NCI-H146 treated with DMSO at 0.1 percent for 48 hours (cell line): ENCODE results near the gene OPALIN.

Experiments
- DNase-seq: peaks from one replicate; lab custom pipeline; 2025; ENCODE audit not compliant: unreplicated experiment; lab: John Stamatoyannopoulos, UW

Gene OPALIN

DNA sequence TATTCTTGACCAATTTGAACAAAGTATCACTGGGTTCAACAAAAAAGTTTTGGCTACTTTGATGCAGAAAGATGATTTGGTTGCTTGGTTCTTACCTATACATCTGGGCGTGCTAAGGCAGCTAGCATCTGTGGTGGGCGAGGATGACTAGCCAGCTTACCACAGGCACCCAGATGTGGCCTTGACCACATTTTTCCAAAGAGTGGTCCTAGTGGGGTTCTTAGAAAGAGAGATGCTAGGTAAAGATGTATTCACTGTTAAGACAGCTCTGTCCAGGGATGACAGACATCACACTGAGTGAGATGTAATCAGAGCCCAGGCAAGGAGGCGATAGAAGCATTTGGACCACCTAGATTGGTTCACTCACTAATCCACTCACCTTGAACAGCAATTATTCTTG lies 53.8 kb downstream of the OPALIN start:
- no peak for DNase-seq

DNA sequence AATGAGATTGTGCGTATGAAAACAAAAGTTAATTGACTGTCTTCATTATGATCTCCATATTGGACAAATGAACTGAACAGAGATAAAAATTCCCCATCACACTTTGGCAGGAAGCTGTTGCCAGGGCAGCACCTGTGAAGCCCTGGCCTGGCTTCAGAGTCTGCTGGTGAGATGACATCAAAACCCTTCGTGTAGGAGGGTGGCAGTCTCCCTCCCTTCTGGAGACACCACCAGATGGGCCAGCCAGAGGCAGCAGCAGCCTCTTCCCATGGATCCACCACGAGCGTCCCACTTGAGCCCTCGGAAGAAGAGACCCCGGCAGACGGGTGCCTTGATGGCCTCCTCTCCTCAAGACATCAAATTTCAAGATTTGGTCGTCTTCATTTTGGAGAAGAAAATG lies 54.6 kb downstream of the OPALIN start, which contains the start of gene DNTT:
Gene DNTT (plus strand): TSS at position 205 of the 400 bp plus-strand sequence. CDS start 64 bp downstream, at position 269.
- no peak for DNase-seq

- no peak for DNase-seq
Observed at GRCh38 chr10:96301616-96302015, 57.2 kb downstream of the OPALIN start.

- no peak for DNase-seq
Observed at GRCh38 chr10:96299383-96299782, 59.4 kb downstream of the OPALIN start.

GRCh38 chr10:96298362-96298761 lies 60.4 kb downstream of the OPALIN start:
- no peak for DNase-seq

- DNase-seq, result no peak
Observed at GRCh38 chr10:96297486-96297885, 61.3 kb downstream of the OPALIN start.

GRCh38 chr10:96295475-96295874 lies 63.3 kb downstream of the OPALIN start:
- DNase-seq, result no peak
